PC-9 (cell line): ENCODE data around the gene NOXO1. TPM values are rescaled to one million over a fixed set of nuclear protein-coding genes. Genes with fewer than 3 reads are reported as not detected.
A peak's percentile ranks its signal among the peaks of the same experiment; 100 is the strongest.

Source experiments
- Bru-seq: library from RNA; stranded (reverse); fragments of 400-500 nt; gene quantifications from one replicate; lab custom pipeline; 2021; lab: Mats Ljungman, UMichigan
- BruChase-seq, 2 experiments: library from RNA; stranded (reverse); fragments of 400-500 nt; gene quantifications; one replicate each; lab custom pipeline; 2021; lab: Mats Ljungman, UMichigan
- BruUV-seq: library from RNA; stranded (reverse); fragments of 400-500 nt; replicated peaks from 2 replicates; lab custom pipeline; 2021; lab: Mats Ljungman, UMichigan
- CTCF ChIA-PET: fragments of 300-600 bp; sonication (Branson Sonifier 250); formaldehyde crosslinking; loops from one replicate; lab custom pipeline; 2022; ENCODE audit warnings: antibody characterized with exemption; lab: Charles Lee
- POLR2A ChIA-PET: fragments of 300-600 bp; sonication (Branson Sonifier 250); formaldehyde crosslinking; loops from one replicate; lab custom pipeline; 2022; ENCODE audit warnings: antibody characterized with exemption; ENCODE audit not compliant: unreplicated experiment; lab: Charles Lee
- DNase-seq, 2 experiments: peaks; one replicate each; pipeline versions ENCODE4 v3.0.0 to v3.0.0-alpha.2; 2015 to 2022; ENCODE audit warnings: mixed read lengths in 1 of 2
- H2AFZ ChIP-seq: fragments of 200-600 bp; sonication (generic); 2 replicates; pipeline ENCODE4 v1.8.1; 2017; ENCODE audit warnings: antibody characterized with exemption
- H3F3A ChIP-seq: fragments of 200-600 bp; sonication (generic); 2 replicates; pipeline ENCODE4 v1.8.1; 2017; ENCODE audit warnings: antibody characterized with exemption, mild to moderate bottlenecking, low read depth; ENCODE audit not compliant: insufficient read depth
- H3K27ac ChIP-seq: fragments of 200-600 bp; sonication (generic); 2 replicates; pipeline ENCODE4 v1.6.1; 2016; ENCODE audit warnings: mixed run types
- H3K27me3 ChIP-seq: fragments of 200-600 bp; sonication (generic); 2 replicates; pipeline ENCODE4 v1.6.1; 2016; ENCODE audit warnings: low read depth, mixed run types; ENCODE audit not compliant: insufficient read depth
- H3K36me3 ChIP-seq: fragments of 200-600 bp; sonication (generic); 2 replicates; pipeline ENCODE4 v1.6.1; 2016; ENCODE audit warnings: low read depth, mixed run types
- H3K4me1 ChIP-seq: fragments of 200-600 bp; sonication (generic); replicated peaks from 2 replicates; pipeline ENCODE4 v1.6.1; 2016; ENCODE audit warnings: mixed run types; ENCODE audit not compliant: insufficient read depth
- H3K4me2 ChIP-seq: fragments of 200-600 bp; sonication (generic); 2 replicates; pipeline ENCODE4 v1.6.1; 2017; ENCODE audit warnings: mixed run types
- H3K4me3 ChIP-seq: fragments of 200-600 bp; sonication (generic); 2 replicates; pipeline ENCODE4 v1.6.1; 2016; ENCODE audit warnings: mixed run types
- H3K79me2 ChIP-seq: fragments of 200-600 bp; sonication (generic); 2 replicates; pipeline ENCODE4 v1.6.1; 2017; ENCODE audit warnings: low read depth, mixed run types
- H3K9me2 ChIP-seq: fragments of 200-600 bp; sonication (generic); 2 replicates; pipeline ENCODE4 v1.8.1; 2017; ENCODE audit warnings: mild to moderate bottlenecking; ENCODE audit not compliant: insufficient read depth
- H3K9me3 ChIP-seq: fragments of 200-600 bp; sonication (generic); 2 replicates; pipeline ENCODE4 v1.8.1; 2016; ENCODE audit warnings: low read depth; ENCODE audit not compliant: insufficient read depth
- H4K20me1 ChIP-seq: fragments of 200-600 bp; sonication (generic); 2 replicates; pipeline ENCODE4 v1.8.1; 2017; ENCODE audit not compliant: insufficient read depth
- EZH2 ChIP-seq: fragments of 200-600 bp; sonication (generic); IDR thresholded peaks from 2 replicates; pipeline ENCODE4 v1.8.0; 2017; ENCODE audit warnings: antibody characterized with exemption, low read depth
- intact Hi-C: fragments of 100-400 bp; cut with micrococcal nuclease; formaldehyde crosslinking; loops from one replicate; pipeline ENCODE4 v1.10.0; 2022; ENCODE audit not compliant: unreplicated experiment
- long read RNA-seq: library from polyadenylated mRNA; stranded (forward); transcript quantifications from one replicate; pipeline ENCODE4 v2.0.0, GENCODE V29; 2022
- total RNA-seq: library from RNA; stranded (reverse); gene quantifications from 2 replicates; pipeline ENCODE4 v1.2.3, GENCODE V29; 2021
- TF ChIP-seq, protein P1 (sequence below): fragments of 200-600 bp; sonication (generic); conservative IDR thresholded peaks from 2 replicates; pipeline ENCODE4 v1.6.1; 2017; ENCODE audit warnings: mixed run types, antibody characterized with exemption, mild to moderate bottlenecking, moderate library complexity

The NOXO1 gene
- total RNA-seq (11.1 and 12.7 TPM in 2 replicates), Bru-seq, nascent RNA (percentile 30 among the genes with signal in this experiment), BruChase-seq, experiment 1, labeled RNA remaining after a 2-hour chase (percentile 24 among the genes with signal in this experiment), BruChase-seq, experiment 2, labeled RNA remaining after a 6-hour chase (percentile 38 among the genes with signal in this experiment)
- long read RNA-seq, transcript NOXO1-207 (2 exons, 653 nt), result major isoform, 5 of 16 reads
- long read RNA-seq, partial matches to known transcripts, result 7 of 16 reads
- long read RNA-seq, other reads (novel, unspliced or antisense), result 4 of 16 reads

GRCh38 chr16:1981398-1981836 is at the start of gene NOXO1:
Gene NOXO1, minus strand, starts transcription at chr16:1981469. Its CDS starts 290 bp downstream, at chr16:1981179.
- intact Hi-C loops, result loop anchor here (5.0 kb wide), 2 partner anchors 66 to 161 kb away; partner anchors contain the start of genes NTHL1 and TSC2
- no TSS peak for BruUV-seq
- Histone ChIP-seq H3K4me2 (peak within 1 kb of the TSS; percentile 99), H3K9me2 (no peaks in the 10 kb centered on the region), H3F3A (peaks cover 69% of the 10 kb centered on the region), H3K4me3 (peak within 1 kb of the TSS; percentile 55; the same call in 1 of the 2 replicates), H2AFZ (no peak within 1 kb of the TSS), H3K4me1 (peaks cover 66% of the 10 kb centered on the region), H4K20me1 (0 out of 2 replicates have a peak, but pooled peaks cover 5% of the 10 kb centered on the region), H3K36me3 (peaks cover 3% of the 10 kb centered on the region; the same call in 1 of the 2 replicates), H3K27ac (no peak within 1 kb of the TSS), H3K79me2 (peaks cover 17% of the 10 kb centered on the region), H3K27me3 (no peaks in the 10 kb centered on the region), H3K9me3 (no peaks in the 10 kb centered on the region)
- POLR2A ChIA-PET, result interaction anchor here (0.6 kb wide), 2 partner anchors 68 to 481 kb away, joined by 5 to 6 read pairs; no protein-coding TSS in a partner anchor
- CTCF ChIA-PET, result interaction anchor here (1.5 kb wide), 1 partner anchor 159 kb away, joined by 3 read pairs; no protein-coding TSS in a partner anchor
- DNase-seq, result no peak
- TF ChIP-seq EZH2, result no peak
- TF ChIP-seq, protein P1, sequence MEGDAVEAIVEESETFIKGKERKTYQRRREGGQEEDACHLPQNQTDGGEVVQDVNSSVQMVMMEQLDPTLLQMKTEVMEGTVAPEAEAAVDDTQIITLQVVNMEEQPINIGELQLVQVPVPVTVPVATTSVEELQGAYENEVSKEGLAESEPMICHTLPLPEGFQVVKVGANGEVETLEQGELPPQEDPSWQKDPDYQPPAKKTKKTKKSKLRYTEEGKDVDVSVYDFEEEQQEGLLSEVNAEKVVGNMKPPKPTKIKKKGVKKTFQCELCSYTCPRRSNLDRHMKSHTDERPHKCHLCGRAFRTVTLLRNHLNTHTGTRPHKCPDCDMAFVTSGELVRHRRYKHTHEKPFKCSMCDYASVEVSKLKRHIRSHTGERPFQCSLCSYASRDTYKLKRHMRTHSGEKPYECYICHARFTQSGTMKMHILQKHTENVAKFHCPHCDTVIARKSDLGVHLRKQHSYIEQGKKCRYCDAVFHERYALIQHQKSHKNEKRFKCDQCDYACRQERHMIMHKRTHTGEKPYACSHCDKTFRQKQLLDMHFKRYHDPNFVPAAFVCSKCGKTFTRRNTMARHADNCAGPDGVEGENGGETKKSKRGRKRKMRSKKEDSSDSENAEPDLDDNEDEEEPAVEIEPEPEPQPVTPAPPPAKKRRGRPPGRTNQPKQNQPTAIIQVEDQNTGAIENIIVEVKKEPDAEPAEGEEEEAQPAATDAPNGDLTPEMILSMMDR, result no peak

DNA sequence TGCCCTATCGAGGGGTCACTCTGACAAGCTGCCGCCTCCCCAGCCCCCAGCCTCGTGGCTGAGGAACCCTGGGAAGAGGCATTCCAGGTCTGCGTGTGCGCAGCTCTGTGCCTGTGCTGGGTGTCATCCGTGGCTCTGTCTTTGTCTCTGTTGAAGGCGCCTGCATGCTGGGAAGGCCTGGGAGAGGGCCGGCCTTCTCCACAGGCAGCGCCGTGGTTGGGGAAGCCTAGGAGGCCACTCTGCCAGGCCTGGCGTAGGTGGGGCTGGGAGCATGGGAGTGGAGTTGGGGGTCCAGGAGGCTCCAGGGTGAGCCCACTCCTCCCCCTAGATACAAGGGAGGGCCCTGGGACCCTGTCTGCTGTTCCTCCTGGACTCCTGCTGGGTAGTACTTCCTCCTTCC is 48.8 kb upstream of the NOXO1 start:
- DNase-seq, result no peak
- Histone ChIP-seq H3K79me2 (0 out of 2 replicates have a peak, but pooled peaks cover 4% of the 10 kb centered on the region), H2AFZ (no peak overlapping the region), H4K20me1 (peaks cover 4% of the 10 kb centered on the region; the same call in 1 of the 2 replicates), H3F3A (peaks cover 9% of the 10 kb centered on the region; the same call in 1 of the 2 replicates), H3K9me3 (no peaks in the 10 kb centered on the region), H3K27me3 (no peaks in the 10 kb centered on the region), H3K4me3 (no peak overlapping the region), H3K4me2 (no peak overlapping the region), H3K4me1 (peaks cover 18% of the 10 kb centered on the region), H3K9me2 (no peaks in the 10 kb centered on the region), H3K27ac (no peak overlapping the region), H3K36me3 (no peaks in the 10 kb centered on the region)
- ChIA-PET POLR2A (interaction anchor here (0.6 kb wide), 1 partner anchor 121 kb away, joined by 5 read pairs; no protein-coding TSS in a partner anchor), CTCF (no interaction called here)
- TF ChIP-seq, protein P1, result no peak
- no peak for TF ChIP-seq EZH2
- no TSS peak for BruUV-seq
- intact Hi-C loops, result no loop called here

- no peak overlapping the region for H3K27ac ChIP-seq
- BruUV-seq, result no TSS peak
- no peak overlapping the region for H3K4me3 ChIP-seq
- H3K27me3 ChIP-seq, result no peaks in the 10 kb centered on the region
- intact Hi-C loops, result no loop called here
- H4K20me1 ChIP-seq, result peaks cover 4% of the 10 kb centered on the region; the same call in 1 of the 2 replicates
- ChIA-PET POLR2A (interaction anchor here (0.6 kb wide), 1 partner anchor 122 kb away, joined by 5 read pairs; no protein-coding TSS in a partner anchor), CTCF (no interaction called here)
- H3K9me2 ChIP-seq, result no peaks in the 10 kb centered on the region
- peaks cover 9% of the 10 kb centered on the region; the same call in 1 of the 2 replicates for H3F3A ChIP-seq
- peaks cover 18% of the 10 kb centered on the region for H3K4me1 ChIP-seq
- no peak for DNase-seq
- no peaks in the 10 kb centered on the region for H3K36me3 ChIP-seq
- no peaks in the 10 kb centered on the region for H3K9me3 ChIP-seq
- no peak overlapping the region for H3K4me2 ChIP-seq
- no peak for TF ChIP-seq EZH2
- TF ChIP-seq, protein P1, result no peak
- H2AFZ ChIP-seq, result no peak overlapping the region
- H3K79me2 ChIP-seq, result 0 out of 2 replicates have a peak, but pooled peaks cover 4% of the 10 kb centered on the region
These were observed 48.1 kb upstream of the NOXO1 start for GRCh38 chr16:2029350-2029749.
